ENCODE data around the gene PLLP.

DNA sequence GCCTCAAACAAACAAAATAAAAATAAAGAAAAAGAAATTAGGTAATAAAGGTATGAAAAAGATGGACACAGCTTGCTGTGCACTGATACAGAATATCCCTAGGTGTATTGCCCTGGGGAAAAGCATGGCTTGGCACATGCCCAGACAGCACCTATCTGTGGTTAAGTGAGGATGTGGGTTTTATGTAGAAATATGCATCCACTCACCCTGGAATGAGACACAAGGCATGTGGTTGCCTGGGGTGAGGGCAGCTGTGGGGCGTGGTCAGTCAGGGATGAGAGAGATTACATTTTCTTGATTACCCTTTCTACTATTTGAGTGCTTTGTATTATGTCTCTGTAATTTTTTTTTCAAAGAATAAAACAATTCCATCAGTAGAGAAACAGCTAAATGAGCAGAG lies 6.9 kb downstream of the PLLP start:
- TF ChIP-seq POLR2A (IDR thresholded peaks at IDR 0.05), result no peak
- TF ChIP-seq CTCF (IDR thresholded peaks at IDR 0.05), result no peak
